ENCODE data around the gene UBP1.
"Not testable (repeated sequence)": the region's sequence is repeated elsewhere in the genome, so short reads cannot be mapped to it uniquely, and the experiment has no call there.

Gene UBP1

DNA sequence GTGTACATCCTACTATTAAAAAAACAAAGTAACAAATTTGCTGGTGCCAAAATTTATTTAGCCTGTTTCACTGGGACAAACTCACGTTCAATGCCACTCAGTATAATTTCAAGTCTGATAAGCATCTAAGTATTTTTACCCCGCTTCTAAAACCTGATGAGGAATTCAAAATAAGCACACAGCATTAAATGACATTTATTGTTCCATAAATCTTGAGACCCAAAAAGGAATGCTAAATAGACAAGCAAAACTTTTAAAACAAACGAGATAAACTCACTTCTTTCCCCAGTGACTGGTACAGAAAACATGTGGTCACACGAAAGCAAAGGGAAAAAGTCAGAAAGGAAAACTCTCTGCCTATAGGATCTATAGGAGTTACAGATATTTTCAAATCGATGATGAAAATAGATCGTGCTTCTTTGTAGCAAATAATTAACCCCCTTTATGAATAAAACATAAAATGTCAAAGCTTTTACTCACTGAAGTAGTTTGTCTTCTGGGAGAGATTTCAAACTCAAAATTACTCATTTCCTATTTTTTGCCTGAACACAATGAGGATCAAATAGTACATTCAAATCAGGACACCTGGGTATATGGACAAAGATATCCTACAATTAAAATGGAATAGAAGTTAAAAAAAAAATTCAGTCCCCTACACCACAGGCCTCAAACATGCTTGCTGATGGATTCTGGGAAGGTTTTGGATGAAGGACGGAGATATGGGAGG is 51.7 kb downstream of the UBP1 start:
- DNase-seq = no peak

DNA sequence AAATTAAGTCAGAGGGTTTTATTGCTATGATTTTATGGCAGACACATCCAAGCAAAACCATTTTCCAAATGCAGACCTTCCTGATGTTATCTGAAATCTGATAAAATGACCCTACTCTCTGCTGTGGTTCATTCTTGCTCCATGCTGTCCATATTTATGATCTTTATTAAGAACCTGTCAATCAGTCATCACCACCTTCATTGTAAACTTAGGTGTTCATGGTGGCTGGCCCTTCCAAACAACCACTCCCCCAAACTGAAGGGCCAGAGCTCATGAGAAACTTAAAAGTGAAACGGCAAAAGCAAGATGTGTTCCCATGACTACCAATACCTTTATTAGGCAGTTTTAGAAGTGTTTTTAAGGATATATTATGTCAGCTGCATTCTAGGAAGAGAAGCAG is 53.6 kb downstream of the UBP1 start:
- DNase-seq = no peak

DNA sequence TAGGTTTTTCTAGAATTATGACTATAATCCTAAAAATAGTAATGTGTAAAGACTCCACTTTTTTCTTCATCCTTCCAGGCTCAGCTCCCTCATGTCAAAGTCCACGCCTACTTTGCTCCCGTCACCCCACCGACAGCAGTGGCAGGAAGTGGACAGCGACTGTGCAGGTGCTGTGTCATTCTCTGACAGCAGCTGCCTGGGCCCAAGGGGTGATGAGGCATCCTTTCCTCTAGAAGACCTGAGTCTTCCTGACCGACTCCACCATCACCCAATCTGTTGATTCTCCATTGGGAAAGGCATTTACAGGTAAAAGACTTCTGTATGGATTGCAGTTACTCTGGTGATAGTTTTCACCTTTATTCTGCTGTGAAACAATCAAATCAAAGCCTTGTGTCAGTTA is 54.8 kb downstream of the UBP1 start:
- DNase-seq = peak; percentile 57 to 65

DNA sequence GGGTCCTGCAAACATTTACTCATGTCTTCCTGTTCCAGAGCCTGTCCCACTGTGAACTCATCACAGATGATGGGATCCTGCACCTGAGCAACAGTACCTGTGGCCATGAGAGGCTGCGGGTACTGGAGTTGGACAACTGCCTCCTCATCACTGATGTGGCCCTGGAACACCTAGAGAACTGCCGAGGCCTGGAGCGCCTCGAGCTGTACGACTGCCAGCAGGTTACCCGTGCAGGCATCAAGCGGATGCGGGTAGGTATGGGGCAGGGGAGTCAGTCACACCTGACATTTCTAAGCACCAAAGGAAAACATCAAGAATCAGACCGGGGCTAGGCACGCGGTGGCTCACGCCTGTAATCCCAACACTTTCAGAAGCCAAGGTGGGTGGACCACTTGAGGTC is 56.3 kb downstream of the UBP1 start:
- DNase-seq = no peak

DNA sequence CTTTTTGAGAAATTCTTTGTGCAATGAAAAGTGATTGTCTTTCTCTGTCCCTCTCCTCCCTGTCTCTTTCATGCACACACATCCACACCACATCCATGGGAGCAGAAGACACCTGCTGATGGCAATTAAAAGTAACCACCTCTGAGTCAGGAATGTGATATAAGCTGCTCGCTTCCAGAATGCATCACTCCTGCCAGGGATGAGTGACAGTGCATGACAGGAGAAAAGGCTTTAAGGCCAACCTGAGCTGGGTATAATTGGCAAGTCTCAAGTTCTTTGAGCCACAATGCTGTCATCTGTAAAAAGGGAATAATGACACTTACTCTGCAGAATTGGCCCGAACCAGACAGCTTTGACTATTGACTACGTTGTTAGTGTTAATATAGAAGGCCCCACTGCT is 59.6 kb downstream of the UBP1 start:
- no peak for DNase-seq

DNA sequence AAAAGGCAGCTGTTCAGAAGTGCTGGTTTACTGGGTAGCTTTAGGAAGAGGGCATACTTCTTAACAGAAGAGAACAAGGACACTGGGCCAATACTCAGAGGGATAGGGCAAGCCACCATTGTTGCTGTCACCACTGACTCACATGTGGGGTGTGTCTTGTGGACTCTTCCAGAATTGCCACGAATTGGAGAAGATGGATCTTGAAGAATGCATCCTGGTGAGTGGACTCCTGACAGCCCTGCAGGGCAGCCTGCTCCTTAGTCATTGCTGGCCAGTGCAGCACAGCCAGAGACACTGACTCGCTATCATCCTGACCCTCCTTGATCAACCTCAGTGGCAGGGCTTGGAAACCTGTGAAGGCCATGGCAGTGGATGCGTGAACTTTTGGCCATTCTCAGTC is 62.3 kb downstream of the UBP1 start:
- no peak for DNase-seq

DNA sequence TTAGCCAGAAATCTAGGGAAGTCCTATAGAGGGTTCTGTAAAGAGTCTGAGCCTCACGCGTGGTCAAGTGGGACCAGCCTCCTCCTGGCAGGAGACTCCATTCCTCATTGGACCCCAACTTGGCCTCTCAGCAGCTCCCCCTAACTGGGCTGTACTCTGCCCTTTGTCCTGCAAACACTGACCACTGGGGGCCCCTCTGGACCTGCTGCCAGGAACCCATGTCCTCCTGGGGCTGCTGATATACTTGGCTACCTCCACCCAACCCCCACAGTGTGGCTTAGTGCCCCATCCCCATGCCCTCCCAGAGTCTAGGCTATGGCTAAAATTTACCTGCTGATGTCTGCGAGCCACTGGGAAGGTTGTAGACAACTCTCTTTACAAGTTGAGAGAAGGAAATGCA is 62.7 kb downstream of the UBP1 start:
- no peak for DNase-seq

DNA sequence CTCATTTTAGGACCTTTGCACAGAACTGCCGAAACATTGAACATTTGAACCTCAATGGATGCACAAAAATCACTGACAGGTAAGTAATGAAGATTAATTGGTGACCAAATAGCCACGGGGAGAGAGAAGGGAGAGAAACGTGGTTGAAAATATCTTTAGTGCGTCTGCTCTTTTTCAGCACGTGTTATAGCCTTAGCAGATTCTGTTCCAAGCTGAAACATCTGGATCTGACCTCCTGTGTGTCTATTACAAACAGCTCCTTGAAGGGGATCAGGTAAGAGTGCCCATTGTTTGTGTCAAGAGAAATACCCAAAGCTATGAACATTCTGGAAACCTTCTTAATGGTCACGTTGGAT is 67.1 kb downstream of the UBP1 start:
- no peak for DNase-seq

DNA sequence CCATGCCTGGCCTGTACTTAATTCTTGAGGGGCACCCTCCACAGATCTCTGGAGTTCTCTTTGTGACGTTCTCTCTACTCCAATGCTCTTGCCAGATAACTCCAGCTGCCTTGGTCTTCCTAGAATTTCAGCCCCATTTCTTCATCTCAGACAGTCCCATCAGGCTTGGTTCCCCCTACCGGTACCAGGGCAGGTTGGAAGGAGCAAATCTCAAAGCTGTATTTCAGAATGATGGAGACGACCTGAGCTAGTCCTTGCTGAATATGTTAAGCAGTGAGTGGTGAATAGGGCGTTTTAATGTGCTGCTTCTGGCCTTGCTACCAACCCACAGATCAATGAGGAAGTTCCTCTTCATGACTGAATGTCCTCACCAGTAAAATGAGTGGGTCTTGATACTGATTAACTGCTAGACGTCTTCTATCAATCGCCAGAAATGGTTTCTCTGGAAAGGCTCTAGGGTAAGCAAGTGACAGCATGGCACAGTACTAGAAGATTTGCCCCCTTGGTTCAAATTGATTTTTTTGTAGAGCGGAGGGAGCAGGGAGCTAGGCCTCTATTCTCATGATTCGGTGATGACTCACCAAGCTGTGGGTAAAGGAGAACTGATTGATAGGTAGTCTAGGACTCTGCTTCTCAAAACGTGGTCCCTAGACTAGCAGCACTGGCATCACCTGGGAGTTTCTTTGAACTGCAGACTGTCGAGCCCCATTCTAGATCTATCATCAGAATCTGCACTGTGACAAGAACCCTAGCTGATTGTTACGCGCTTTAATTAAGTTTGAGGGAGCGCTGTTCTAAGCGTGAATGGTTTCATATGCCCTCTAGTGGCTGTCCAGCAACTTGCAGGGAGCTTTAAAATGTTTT is 67.8 kb downstream of the UBP1 start:
- peak; percentile 65 to 67 for DNase-seq

DNA sequence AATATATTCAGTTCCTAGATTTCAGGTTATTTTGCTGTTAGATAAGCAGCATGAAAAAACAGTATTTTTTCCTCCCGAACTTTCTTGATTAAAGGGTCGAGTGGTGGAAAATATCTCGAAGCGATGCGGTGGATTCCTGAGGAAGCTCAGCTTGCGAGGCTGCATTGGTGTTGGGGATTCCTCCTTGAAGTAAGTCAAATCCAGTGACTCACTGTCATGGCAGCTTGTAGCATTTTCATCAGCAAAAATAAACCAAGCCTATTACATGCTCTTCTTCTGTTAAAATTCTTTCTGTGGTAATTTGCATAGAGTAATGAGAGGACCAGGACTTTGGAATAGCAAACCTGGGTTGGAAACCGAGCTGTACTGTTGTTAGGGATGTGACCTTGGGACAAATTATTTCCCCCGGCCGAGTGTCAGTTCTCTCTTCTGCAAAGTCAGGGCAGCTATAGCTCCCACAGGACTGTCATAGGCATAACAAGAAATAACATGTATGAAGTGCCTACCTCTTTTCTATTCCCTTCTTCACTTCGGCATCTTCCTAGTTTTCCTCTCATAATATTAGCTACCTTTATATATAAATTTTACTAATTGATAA is 75.6 kb downstream of the UBP1 start:
- DNase-seq = no peak

DNA sequence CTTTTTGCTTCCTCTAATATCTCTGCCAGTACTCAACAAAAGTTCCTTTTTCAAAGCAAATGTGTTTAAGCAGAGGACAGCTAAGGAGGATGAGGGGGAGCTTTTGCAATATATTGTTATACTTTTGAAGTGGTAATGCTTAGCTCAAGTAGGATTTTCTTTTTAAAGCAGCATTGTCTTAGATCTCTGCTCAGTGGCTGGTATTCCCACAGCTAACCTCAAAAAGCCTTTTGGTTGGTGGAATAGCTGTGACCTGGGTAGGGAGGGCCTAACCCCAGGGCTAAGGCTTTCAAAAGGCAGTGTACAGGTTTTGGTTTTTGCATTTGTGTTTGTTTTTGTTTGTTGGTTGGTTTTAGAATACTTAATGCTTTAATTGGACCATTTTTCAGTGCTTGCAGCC is 76.1 kb downstream of the UBP1 start:
- no peak for DNase-seq

DNA sequence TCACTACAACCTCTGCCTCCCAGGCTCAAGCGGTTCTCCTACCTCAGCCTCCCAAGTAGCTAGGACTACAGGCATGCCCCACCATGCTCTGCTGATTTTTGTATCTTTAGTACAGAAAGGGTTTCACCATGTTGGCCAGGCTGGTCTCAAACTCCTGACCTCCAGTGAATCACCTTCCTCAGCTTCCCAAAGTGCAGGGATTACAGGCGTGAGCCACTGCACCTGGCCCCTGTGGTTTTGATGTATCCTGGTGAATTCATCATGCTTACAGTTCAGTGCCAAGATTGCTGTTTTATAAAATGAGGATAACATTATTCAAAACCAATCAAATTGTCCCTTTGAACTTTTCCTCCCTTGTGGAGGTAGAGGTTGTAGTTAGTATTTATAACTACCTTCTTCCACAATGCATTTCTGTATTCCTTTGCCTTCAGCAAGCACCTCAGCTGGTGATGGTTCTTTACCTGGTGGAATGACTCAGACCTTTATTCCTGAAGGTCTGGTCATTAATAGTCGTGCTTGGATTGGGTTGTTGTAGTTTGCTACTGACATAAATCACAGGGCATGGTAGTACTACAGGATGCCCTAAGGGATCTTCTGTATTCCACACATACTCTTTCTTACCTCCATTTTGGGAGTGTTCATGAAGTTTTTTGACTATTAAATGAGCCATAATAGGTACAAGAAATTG is 76.9 kb downstream of the UBP1 start:
- DNase-seq = no peak

DNA sequence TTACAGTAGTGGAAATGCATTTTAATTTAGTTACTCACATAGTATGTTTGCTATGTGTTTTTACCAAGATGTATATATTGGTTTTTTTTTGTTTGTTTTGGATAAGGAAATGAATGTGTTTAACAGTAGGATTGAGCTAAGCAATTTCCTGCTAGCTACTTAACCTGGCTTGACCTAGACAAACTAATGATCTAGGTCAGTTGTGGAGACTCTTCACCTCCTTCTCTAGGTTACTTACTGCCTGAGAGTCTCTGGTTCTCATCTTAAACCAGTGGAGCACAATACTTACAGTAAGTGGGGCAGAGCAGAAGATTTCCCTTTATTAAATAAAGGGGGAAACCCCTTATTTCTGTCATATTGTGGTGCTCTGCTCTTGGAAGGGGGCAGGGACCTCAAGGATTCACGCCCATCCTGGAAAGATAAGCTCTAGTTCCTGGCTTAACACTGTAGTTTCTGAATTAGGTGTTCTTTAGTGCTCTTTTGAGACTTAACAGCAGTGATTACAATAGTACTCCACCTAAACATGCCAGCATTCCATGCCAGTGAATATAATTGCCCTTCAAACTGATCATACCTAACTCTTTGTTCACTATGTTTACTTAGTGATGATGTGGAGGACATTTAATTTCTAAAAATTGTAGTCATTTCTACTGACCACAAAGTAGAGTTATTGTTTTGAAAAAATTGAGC is 79.9 kb downstream of the UBP1 start:
- DNase-seq = no peak

DNA sequence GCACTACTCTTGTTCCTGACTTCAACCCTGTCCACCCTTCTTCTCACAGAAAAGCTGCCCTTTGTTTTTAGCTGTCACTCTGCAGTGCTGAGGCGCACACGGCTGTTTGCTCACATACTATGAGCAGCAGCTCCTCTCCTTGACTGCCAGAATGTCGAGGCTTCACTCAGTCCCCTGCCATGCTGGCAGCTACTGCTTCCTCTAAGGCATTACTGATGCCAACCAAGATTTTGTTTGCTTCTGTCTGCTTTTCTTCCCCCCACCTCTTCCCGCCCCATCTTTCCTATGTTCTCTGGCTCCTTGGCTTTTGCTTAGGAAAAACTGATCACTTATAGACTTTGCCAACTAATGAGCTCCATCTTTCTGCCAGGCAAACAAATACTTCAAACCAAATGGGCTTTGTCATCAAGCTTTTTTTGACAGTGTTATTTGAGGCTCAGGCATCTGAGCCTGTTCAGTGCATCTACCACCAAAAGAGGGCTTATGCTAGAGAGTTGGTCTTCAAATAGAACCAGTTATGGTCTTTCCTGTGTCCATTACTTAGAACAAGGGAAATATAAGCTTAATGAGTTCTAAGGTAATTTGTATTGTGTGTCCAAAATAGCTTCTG is 81.9 kb downstream of the UBP1 start:
- DNase-seq = no peak

DNA sequence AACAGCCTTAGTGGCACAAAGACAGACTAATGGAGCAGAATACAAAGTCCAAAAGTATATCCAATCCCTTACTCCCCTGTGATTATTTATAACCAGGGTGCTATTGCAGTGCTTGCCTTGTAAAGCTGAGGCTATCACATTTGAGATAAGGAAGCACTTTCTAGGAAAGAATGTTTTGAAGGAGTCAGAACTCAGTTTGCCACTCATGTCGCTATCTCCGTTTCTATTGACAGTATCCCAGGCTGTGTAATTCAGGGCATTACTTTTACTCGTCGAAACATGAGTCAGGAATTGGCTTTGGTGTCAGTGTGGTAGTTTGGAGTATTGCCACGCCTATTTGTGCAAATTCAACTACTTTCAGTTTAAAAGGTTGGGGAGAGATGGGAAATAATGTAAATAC is 84.6 kb downstream of the UBP1 start:
- DNase-seq = no peak

DNA sequence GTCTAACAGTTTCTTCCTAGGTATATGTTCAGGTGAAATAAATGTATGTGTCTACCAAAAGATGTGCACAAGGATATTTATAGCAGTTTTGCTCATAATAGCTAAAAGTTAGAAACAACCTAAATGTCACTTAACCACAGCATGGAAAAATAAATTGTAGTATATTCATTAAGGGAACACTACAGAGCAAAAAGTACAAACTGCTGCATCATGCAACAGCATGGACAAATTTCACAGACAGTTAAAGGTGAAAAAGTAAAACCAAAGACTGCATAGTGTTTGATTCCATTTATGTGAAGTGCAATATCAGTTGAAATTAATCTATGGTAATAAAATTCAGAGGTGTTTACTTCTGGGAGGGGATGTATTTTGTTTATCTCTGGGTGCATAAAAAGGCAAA is 100.4 kb downstream of the UBP1 start:
- DNase-seq = no peak

DNA sequence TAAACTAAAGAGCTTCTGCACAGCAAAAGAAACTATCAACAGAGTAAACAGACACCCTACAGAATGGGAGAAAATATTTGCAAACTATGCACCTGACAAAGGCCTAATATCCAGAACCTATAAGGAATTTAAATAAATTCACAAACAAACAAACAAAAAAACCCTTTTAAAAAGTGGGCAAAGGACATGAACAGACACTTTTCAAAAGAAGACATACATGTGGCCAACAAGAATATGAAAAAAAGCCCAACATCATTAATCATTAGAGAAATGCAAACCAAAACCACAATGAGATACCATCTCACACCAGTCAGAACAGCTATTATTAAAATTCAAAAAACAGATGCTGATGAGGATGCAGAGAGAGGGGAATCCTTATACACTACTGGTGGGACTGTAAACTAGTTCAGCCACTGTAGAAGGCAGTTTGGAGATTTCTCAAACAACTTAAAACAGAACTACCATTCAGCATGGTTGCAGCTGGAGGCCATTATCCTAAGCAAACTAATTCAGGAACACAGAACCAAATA is 101.2 kb downstream of the UBP1 start:
- not testable (repeated sequence) for DNase-seq

Data from activated T-cell treated with anti-CD3 and anti-CD28 coated beads, Interleukin-2, amount 50 U/mL, for 48 hours (primary cell).